SK-MEL-5 (cell line): ENCODE measurements around the gene CD40. TPM values are rescaled to one million over a fixed set of nuclear protein-coding genes. Genes with fewer than 3 reads are reported as not detected.

Experiments
- DNase-seq: peaks from one replicate; pipeline ENCODE4 v3.0.0-alpha.2; 2016; ENCODE audit warnings: low read depth, low spot score
- in situ Hi-C: cut with HindIII; loops from 2 replicates; pipeline ENCODE4 v1.10.0; 2016; ENCODE audit warnings: low sequenced_read_pairs, high pct_unique_total_duplicates, low pct_unique_long_range_greater_than_20kb
- total RNA-seq: library from RNA; depleted of rRNA; stranded (reverse); fragments of >200 nt; shearing (Covaris generic); gene quantifications from 2 replicates; pipeline ENCODE4 v1.2.3, GENCODE V29; 2014

The CD40 gene
- total RNA-seq, 1 experiment from 2014 or later: not detected

DNA sequence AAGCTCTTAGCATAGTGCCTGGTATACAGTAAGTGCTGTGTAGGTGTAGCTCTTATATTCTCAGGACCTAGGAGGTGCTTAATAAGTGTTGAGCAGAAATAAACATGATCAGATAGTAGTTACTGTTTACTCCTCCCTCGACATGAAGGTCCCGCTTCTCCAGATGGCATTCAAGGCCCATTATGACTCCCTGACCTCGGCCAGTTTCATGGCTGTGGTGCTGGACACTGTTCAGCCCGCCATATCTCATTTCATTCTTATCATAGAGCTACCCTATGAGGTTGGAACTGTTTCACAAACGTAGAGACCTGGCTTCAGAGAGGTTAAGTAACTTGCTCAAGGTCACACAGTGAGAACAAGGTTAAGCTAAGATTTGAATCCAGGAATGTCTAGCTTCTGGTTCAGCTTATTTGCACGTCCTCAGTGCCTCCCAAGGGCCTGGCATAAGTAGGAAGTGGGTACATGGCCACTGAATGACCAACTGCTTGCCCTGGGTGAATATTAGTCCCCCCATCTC lies 39.0 kb downstream of the CD40 start:
- in situ Hi-C loops: no loop called here
- DNase-seq: no peak

GRCh38 chr20:46157625-46158024 lies 39.5 kb downstream of the CD40 start:
- in situ Hi-C loops: no loop called here

GRCh38 chr20:46158476-46158987 lies 40.4 kb downstream of the CD40 start:
- in situ Hi-C loops: no loop called here
- DNase-seq: no peak

More at GRCh38 chr20:46157625-46158024, 39.5 kb downstream of the CD40 start:
- DNase-seq: no peak

DNA sequence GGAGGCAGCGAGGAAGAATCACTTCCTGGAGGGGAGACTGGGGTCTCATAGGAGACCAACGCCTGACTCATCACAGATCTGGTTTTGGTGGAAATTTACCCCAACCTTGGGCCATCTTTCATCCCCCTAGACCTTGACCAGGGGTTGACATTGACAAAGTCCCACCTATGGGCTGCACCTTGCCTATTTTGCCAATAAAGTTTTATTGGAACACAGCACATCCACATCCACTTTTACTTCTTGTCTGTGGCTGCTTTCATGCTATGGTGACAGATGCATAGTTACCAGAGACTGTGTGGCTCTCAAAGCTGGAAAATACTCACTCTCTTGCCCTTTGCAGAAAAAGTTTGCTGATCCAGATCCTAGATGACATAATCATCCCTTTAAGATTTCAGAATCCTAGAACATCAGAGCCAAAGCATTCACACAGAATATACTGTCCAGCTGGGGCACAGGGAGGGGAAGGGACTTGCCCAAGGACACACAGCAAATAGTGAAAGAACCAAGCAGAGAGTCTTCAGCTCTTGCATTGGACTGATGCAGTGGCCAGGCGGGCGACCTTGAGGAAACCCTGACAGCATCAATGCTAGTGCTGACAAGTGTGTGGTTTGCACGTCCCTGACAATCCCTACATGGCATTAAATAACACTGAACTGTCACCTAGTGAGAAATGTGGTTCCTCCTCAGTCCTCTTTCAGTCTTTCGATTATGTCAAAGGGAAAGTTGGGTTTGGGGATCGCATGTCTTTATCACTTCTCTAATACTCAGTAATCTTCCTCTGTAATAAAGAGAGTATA lies 41.2 kb downstream of the CD40 start:
- in situ Hi-C loops: no loop called here
- DNase-seq: no peak

- in situ Hi-C loops: no loop called here
- DNase-seq: no peak
Measured at GRCh38 chr20:46160661-46161060, 42.5 kb downstream of the CD40 start.

GRCh38 chr20:46161921-46162320 lies 43.8 kb downstream of the CD40 start:
- in situ Hi-C loops: no loop called here

GRCh38 chr20:46164254-46164653 lies 46.1 kb downstream of the CD40 start:
- no peak for DNase-seq
- in situ Hi-C loops: no loop called here

More at GRCh38 chr20:46161921-46162320, 43.8 kb downstream of the CD40 start:
- no peak for DNase-seq

DNA sequence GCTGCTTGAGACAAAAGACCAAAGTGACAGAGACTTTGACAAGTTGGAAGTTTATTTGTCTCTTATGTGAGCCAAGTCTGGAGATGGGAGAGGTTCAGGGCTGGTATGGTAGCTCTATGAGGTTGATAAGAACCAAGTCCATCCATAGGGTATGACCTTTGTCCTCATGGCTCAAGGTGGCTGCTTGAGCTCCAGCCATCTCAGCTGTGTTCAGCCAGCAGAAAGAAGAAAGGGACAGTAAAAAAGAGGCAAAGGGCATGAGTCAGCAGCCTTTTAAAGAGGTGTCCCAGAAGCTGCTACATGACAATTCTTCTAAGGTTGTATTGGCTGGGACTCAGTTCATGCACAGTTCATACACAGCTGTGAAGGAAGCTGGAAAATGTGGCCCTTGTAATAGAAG lies 49.0 kb downstream of the CD40 start:
- in situ Hi-C loops: no loop called here
- no peak for DNase-seq

GRCh38 chr20:46168438-46168837 lies 50.3 kb downstream of the CD40 start:
- in situ Hi-C loops: no loop called here
- no peak for DNase-seq

GRCh38 chr20:46169245-46170171 lies 51.4 kb downstream of the CD40 start:
- no peak for DNase-seq
- in situ Hi-C loops: no loop called here

DNA sequence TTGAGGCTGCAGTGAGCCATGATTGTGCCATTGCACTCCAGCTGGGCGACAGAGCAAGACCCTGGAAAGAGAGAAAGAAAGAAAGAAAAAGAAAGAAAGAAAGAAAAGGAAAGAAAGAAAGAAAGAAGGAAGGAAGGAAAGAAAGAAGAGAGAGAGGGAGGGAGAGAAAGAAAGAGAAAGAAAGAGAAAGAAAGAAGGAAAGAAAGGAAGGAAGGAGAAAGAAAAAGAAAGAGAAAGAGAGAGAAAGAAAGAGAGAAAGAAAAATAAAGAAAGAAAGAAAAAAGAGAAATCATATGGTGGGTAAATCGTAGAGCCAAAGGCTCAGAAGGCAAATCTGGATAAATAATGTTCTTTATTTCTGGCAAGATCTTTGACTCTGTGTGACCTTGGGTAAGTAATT lies 53.4 kb downstream of the CD40 start:
- DNase-seq: no peak
- in situ Hi-C loops: no loop called here

GRCh38 chr20:46171909-46172308 lies 53.8 kb downstream of the CD40 start:
- in situ Hi-C loops: no loop called here

DNA sequence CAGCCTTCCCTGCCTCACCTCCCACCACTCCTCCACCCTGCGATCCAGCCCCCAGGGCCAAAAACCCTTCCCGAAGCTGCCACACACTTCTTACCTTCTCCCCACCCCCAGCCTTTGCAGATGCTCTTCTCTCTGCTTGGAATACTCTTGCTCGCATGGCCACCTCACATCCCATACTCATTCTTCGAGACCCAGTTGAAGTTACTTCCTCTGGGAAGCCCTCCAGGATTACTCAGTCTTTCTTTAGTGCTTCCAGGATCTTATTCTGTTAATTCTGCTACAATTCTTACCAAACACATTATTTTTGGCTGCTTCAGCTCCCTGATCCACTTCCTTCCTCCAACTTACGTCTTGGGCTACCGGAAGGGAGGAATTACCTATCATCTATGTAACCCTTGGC lies 54.3 kb downstream of the CD40 start:
- in situ Hi-C loops: no loop called here
- DNase-seq: no peak

More at GRCh38 chr20:46171909-46172308, 53.8 kb downstream of the CD40 start:
- no peak for DNase-seq

DNA sequence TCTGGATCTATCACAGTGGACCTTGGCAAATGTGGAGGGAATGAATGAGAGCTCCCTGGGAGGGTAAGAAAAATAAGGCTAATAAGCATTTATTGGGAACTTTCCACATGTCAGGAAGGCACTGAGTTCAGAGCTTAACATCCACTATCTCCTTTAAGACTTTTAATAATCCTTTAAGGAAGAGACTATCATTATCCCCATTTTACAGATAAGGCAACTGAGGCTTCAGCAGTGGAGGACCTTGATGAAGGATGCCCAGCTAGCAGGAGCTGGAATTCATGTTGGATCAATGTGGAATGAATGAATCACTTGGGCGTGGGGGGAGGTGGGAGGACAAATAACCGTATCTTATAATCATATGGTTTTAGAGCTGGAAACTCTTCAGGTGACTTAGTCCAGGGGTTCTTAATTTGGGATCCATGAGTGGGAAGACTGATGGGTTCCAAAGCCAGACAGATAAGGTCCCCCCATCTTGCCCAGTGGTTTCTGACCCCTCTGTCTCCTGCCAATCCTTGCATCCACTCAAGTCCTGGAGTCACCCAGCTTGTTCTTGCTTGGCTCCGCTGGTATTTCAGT lies 54.9 kb downstream of the CD40 start:
- no peak for DNase-seq
- in situ Hi-C loops: no loop called here

DNA sequence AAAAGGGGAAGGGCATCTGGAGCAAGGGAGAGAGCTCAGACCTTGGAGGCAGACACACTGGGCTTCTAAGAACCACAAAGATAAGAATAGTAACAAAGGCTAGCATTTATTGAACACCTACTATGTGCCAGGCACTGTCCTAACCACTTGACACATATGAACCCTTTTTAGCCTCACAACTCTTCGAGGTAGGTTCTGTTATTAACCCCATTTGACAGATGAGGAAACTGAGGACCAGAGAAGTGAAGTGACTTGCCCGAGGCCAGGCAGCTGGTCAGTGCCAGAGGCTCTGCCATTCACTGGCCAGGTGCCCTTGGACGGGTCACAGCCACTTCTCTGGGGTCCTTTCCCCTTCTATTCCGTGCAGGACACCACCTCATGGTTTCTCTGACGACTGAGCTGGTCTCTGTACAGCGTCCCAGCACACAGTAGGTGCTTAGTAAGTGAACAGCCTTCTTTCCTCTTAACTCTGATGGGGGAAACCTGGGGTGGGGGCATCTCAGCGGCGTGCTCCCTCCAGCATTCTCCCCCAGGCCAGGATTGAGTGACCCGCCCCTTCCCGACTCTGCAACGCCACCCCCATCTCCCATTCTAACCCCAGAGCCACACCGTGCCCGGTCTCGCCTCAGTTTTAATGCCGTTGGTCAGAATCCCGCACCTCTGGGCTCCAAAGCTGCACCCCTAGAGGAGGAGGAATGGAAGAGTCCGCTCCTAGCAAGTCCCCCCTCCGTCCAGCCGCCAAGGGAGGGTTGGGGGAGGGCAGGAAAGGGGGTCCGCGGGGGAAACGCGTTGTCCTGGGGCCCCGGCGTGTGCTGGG lies 55.7 kb downstream of the CD40 start:
- in situ Hi-C loops: no loop called here
- DNase-seq: no peak

GRCh38 chr20:46174469-46175126 lies 56.5 kb downstream of the CD40 start:
- in situ Hi-C loops: no loop called here
- peak; percentile 74 for DNase-seq

DNA sequence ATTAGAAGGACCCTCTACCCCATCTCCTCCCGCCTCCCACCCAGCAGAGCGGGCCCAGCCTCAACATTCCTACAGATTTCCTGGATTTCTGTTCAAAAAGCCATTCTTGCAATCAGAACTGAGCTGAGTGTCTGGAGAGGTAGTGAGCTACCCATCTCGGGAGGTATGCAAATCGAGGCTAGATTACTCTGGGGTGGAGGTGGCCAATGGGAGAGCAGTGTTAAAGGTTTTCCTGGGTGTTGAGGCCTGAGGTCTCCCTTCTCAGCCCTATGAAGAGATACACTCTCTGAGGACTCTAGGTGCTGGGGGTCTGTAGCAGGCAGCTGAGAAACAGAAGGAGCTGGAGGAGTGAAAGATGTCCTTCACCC lies 57.0 kb downstream of the CD40 start:
- in situ Hi-C loops: no loop called here
- DNase-seq: no peak
